NCI-H187 (cell line): Measurements from ENCODE around the gene MFAP1.

Experiments used
- DNase-seq, 2 experiments: peaks; one replicate each; lab custom pipeline; 2025; lab: John Stamatoyannopoulos, UW

Gene MFAP1

DNA sequence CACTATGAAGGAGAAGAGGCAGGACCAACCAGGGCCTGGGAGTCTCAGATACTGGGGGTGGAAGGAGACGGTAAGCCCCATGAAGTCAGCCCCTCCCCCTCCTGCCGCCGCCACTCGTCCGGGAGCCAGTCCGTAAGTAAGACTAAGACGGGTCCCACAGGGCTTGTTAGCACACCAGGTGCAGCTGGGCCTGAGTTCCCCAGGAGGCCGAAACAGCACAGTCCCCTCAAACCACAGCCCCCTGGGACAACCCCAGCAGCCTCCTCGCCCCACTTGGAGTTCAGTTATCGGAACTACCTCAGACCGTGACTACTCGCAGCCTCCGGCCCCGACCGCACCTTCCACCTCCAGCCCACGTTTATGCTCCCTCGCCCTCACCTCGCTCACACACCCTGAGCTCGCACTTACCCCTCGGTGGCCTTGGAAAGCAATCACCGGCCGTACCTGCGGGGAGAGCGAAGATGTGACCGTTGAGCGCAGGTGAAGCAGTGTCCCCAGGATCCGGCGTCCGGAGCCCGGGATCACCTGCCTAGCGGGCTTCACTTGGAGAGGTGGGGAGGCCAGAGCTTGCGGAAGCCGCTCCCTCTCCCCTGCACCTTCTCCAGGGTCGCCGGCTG lies 48.3 kb downstream of the MFAP1 start:
- DNase-seq, result peak in 1 of 2 experiments; percentile 57

DNA sequence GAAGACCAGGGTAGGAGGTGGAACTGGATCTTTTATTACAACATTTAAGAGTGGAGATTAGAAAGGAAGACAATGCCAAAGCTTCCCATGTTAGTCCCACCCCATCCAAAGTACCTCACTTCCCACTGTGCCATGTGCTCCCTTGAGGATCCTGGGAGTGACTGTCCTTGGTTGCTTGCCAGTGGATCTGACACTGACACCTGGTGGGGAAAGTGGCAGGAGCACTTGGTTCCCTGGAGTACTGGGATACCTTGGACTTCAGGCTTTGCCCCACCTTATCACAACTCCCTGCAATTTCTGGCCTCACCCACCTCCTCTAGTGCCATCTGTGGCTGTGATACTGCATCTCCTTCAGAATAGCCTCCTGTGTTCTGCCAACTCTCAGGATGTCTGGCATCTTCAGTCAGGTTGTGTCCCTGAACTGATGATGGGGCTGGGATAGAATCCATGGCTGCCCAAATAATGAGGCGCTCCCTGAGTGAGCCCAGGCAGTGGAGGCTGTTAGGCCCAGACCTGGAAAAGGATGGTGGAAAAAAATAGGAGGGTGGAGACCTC lies 49.0 kb downstream of the MFAP1 start:
- peak; percentile 33 to 38 for DNase-seq

DNA sequence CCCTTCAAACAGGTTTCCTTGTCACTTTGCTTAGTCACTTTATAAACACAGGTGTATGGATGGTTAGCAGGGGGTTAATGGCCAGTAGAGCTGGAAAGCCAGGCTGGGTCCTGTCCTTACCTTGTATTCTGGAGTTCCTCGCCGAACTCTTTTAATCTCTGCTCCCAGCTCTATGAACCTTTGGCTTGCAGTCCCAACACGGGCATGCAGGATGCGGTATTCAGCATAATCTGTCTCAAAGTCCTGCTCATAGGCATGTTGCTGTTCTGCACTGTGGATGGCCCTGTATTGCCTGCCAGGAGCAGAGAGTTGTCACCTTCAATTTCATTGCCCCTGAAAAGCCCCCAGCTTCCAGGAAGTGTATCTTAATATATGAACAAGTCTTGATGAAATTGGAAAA lies 50.4 kb downstream of the MFAP1 start:
- no peak for DNase-seq

DNA sequence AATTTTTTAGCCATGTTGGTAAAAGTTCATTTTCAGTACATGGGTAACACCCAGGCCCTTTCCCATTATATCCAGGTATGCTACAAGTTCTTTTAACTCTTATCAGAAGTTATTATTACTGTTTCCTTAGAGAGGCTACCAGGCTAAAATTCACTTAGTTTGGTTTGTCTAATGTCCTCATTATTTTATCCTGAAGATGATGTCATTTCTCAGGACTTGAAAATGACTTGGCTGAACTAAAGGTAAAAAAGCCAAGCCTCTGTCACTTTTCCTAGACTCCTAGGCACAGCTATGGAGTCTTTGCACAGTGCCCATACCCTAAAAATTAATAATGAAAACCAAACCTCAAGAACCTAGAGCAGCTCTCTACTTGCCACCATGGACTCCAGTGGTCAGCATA lies 51.9 kb downstream of the MFAP1 start:
- no peak for DNase-seq

DNA sequence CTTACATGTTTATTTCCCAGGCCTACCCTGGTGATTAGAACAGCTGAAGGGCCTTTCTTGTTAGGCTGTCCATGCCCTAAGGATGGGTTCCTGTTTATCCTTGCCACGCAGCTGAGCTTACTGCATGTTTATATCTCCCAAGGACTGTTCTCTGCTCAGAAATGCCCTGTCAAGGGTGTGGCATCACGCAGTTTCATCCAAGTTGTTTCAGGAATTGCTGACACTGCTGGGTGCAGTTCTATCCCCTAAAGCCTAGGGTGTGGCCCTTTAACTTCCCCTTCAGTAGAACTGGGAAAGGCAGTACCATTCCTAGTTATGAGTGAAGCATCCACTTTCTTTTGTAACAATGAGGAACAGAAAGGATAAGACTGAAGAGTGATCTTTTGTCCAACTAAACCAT lies 52.7 kb downstream of the MFAP1 start:
- no peak for DNase-seq

DNA sequence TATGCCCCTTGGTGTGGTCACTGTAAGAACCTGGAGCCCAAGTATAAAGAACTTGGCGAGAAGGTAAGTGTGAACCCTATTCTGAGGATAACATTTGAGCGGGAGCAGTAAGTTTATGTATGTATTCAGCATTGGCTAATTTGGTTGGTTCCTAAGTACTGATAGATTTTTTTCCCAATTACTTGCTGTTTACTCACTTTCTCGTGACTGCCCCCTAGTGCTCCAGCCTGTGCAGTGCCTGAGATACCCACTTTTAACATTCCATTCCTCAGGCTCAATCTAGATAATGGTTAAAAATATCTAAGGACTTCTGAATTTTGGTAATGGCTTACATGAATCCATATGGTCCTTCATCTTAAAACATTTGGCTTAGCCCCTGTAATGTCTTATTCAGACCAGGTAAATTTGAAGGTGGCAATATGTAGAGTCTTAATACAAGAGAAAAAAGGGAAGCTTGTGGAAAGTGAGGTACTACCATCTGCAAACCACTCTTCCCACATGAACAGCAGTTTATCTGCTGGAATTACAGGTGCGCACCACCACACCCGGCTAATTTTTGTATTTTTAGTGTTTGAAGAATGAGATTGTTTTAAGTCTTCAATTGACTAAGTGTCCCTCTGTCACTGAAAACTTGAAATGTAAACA lies 54.8 kb downstream of the MFAP1 start:
- DNase-seq, result no peak

DNA sequence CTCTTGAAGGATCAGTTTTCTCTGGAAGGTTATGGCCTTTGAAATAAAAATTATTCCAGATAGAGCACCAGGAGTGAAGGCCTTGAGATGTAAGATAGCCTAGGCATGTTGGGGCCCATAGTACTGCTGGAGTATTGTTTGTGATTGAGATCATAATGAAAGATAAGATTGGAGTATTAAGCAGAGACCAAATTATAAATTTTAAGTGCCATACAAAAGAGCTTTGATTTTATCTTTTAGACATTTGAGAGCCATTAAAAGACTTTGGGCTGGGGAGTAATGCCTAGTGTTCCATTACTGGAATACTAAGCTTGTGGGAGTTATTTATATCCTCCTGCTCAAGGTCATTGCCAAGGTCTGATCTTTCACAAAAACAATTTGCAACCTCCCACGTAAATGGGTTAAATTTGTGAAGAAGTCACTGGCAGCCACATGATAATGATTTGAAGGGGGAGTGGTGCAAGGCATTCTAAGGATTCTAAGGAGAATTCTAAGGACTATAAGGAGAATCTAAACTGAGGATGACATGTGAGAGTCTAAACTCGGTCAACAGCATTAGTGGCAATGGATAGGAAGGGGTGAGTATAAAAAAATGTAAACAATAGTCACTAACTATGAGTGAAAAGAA lies 60.6 kb downstream of the MFAP1 start:
- DNase-seq, result no peak

DNA sequence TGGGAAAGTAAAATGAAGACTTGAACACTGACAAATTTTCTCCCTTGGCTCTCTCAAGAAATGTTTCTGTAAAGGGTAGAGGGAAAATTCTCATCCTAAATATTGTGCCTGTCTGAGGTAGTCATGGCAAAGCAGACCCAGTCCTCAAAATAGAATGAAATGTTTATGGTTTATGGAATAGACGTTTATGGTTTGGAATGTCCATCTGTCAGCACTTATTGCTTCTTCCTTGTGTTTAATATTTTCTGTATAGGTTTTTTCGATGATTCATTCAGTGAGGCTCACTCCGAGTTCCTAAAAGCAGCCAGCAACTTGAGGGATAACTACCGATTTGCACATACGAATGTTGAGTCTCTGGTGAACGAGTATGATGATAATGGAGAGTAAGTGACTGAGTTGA lies 61.7 kb downstream of the MFAP1 start:
- DNase-seq, result no peak
